Neural progenitor cell (in vitro differentiated cells): ENCODE measurements around the gene PEX3.

Source experiments
- EZH2 ChIP-seq: fragments of 200-600 bp; sonication (generic); IDR thresholded peaks from 2 replicates; pipeline ENCODE4 v1.6.1; 2017; ENCODE audit warnings: antibody characterized with exemption, mild to moderate bottlenecking, moderate library complexity
- TF ChIP-seq, protein P1 (sequence below): fragments of 200-600 bp; sonication (generic); IDR thresholded peaks from 2 replicates; pipeline ENCODE4 v1.5.1; 2017; ENCODE audit warnings: antibody characterized with exemption, mild to moderate bottlenecking

DNA sequence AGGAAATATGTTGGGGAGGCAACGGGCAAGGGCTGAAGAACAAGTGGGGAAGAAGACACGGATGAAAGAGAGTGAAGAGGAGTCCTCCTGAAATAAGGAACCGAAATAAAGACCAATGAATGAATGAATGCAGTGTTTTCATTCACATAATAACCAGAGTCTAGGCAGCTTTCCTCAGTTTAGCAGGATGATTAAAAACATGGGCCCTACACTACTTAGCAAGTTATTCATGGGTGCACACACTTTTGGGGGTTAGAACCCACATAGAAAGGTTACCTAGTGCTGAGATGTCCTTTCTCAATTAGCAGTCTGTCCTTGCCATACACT, 66.8 kb downstream of the PEX3 start:
- TF ChIP-seq, protein P1, sequence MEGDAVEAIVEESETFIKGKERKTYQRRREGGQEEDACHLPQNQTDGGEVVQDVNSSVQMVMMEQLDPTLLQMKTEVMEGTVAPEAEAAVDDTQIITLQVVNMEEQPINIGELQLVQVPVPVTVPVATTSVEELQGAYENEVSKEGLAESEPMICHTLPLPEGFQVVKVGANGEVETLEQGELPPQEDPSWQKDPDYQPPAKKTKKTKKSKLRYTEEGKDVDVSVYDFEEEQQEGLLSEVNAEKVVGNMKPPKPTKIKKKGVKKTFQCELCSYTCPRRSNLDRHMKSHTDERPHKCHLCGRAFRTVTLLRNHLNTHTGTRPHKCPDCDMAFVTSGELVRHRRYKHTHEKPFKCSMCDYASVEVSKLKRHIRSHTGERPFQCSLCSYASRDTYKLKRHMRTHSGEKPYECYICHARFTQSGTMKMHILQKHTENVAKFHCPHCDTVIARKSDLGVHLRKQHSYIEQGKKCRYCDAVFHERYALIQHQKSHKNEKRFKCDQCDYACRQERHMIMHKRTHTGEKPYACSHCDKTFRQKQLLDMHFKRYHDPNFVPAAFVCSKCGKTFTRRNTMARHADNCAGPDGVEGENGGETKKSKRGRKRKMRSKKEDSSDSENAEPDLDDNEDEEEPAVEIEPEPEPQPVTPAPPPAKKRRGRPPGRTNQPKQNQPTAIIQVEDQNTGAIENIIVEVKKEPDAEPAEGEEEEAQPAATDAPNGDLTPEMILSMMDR = no peak
- TF ChIP-seq EZH2 = no peak
